GM10847 (cell line): ENCODE measurements around the gene IL16.

ENCODE experiments used
- POLR2A ChIP-seq: IDR thresholded peaks from 2 replicates; pipeline ENCODE4 v1.6.1; 2011; ENCODE audit not compliant: insufficient read length; ENCODE audit errors: extremely low read depth

IL16 gene

GRCh38 chr15:81196576-81197254 lies at the start of gene IL16:
TSS of gene IL16 (plus strand) at chr15:81196879. CDS start at chr15:81225400, 28,521 bp downstream.
- TF ChIP-seq POLR2A: no peak

- TF ChIP-seq POLR2A: no peak
These were observed 45.3 kb upstream of the IL16 start for GRCh38 chr15:81151389-81151788.

GRCh38 chr15:81152339-81152738 lies 44.3 kb upstream of the IL16 start:
- TF ChIP-seq POLR2A: no peak

- no peak for TF ChIP-seq POLR2A
These were observed 43.9 kb upstream of the IL16 start for GRCh38 chr15:81152799-81153198.

- no peak for TF ChIP-seq POLR2A
These were observed 41.1 kb upstream of the IL16 start for GRCh38 chr15:81155375-81156218.

- TF ChIP-seq POLR2A: no peak
These were observed 40.4 kb upstream of the IL16 start for GRCh38 chr15:81156324-81156723.

- no peak for TF ChIP-seq POLR2A
These were observed 39.3 kb upstream of the IL16 start for GRCh38 chr15:81157195-81157938.

- TF ChIP-seq POLR2A: no peak
These were observed 38.8 kb upstream of the IL16 start for GRCh38 chr15:81157939-81158223.

- no peak for TF ChIP-seq POLR2A
These were observed 36.1 kb upstream of the IL16 start for GRCh38 chr15:81160312-81161159.

GRCh38 chr15:81161160-81161673 lies 35.5 kb upstream of the IL16 start:
- no peak for TF ChIP-seq POLR2A

GRCh38 chr15:81161851-81162250 lies 34.8 kb upstream of the IL16 start:
- TF ChIP-seq POLR2A: no peak

GRCh38 chr15:81163961-81164800 lies 32.5 kb upstream of the IL16 start:
- no peak for TF ChIP-seq POLR2A

- no peak for TF ChIP-seq POLR2A
These were observed 31.1 kb upstream of the IL16 start for GRCh38 chr15:81165535-81165934.
